ENCODE results near the gene CEP97.
"Not testable (repeated sequence)": the region's sequence is repeated elsewhere in the genome, so short reads cannot be mapped to it uniquely, and the experiment has no call there.

The CEP97 gene

GRCh38 chr3:101701696-101702634 lies 22.4 kb upstream of the CEP97 start:
- DNase-seq (ENCODE audit: low read depth in 2 of 2), result no peak

GRCh38 chr3:101702726-101703125 lies 21.7 kb upstream of the CEP97 start:
- no peak for DNase-seq (ENCODE audit: low read depth in 2 of 2)

GRCh38 chr3:101703169-101703568 lies 21.2 kb upstream of the CEP97 start:
- no peak for DNase-seq (ENCODE audit: low read depth in 2 of 2)

- DNase-seq (ENCODE audit: low read depth in 2 of 2), result not testable (repeated sequence)
These were observed 19.8 kb upstream of the CEP97 start for GRCh38 chr3:101704639-101705038.

- DNase-seq (ENCODE audit: low read depth in 2 of 2), result no peak
These were observed 15.3 kb upstream of the CEP97 start for GRCh38 chr3:101709126-101709525.

- no peak for DNase-seq (ENCODE audit: low read depth in 2 of 2)
These were observed 6.0 kb upstream of the CEP97 start for GRCh38 chr3:101718455-101718854.

GRCh38 chr3:101719604-101720185 lies 4.7 kb upstream of the CEP97 start:
- DNase-seq (ENCODE audit: low read depth in 2 of 2), result no peak

- no peak for DNase-seq (ENCODE audit: low read depth in 2 of 2)
These were observed 3.3 kb upstream of the CEP97 start for GRCh38 chr3:101720851-101721840.

- DNase-seq (ENCODE audit: low read depth in 2 of 2), result no peak
These were observed 1.8 kb upstream of the CEP97 start for GRCh38 chr3:101722394-101723173.

- DNase-seq (ENCODE audit: low read depth in 2 of 2), result peak in 1 of 2 donors; percentile 6
These were observed 928 bp downstream of the CEP97 start for GRCh38 chr3:101725194-101725889.

- no peak for DNase-seq (ENCODE audit: low read depth in 2 of 2)
These were observed 1.5 kb downstream of the CEP97 start for GRCh38 chr3:101725890-101726275.

- no peak for DNase-seq (ENCODE audit: low read depth in 2 of 2)
These were observed 5.2 kb downstream of the CEP97 start for GRCh38 chr3:101729586-101729985.

GRCh38 chr3:101730839-101731238 lies 6.4 kb downstream of the CEP97 start:
- DNase-seq (ENCODE audit: low read depth in 2 of 2), result no peak

GRCh38 chr3:101732240-101732641 lies 7.8 kb downstream of the CEP97 start:
- no peak for DNase-seq (ENCODE audit: low read depth in 2 of 2)

GRCh38 chr3:101735833-101736232 lies 11.4 kb downstream of the CEP97 start:
- DNase-seq (ENCODE audit: low read depth in 2 of 2), result no peak

- DNase-seq (ENCODE audit: low read depth in 2 of 2), result not testable (repeated sequence)
These were observed 17.5 kb downstream of the CEP97 start for GRCh38 chr3:101741914-101742313.

GRCh38 chr3:101744811-101745210 lies 20.4 kb downstream of the CEP97 start:
- DNase-seq (ENCODE audit: low read depth in 2 of 2), result no peak

- not testable (repeated sequence) for DNase-seq (ENCODE audit: low read depth in 2 of 2)
These were observed 21.5 kb downstream of the CEP97 start for GRCh38 chr3:101745934-101746333.

- DNase-seq (ENCODE audit: low read depth in 2 of 2), result not testable (repeated sequence)
These were observed 29.1 kb downstream of the CEP97 start for GRCh38 chr3:101753386-101754113.

GRCh38 chr3:101758224-101758623 lies 33.8 kb downstream of the CEP97 start:
- no peak for DNase-seq (ENCODE audit: low read depth in 2 of 2)
